Right renal cortex interstitium (tissue), 3 donors: Measurements from ENCODE around the gene PRR7. TPM values are rescaled to one million over a fixed set of nuclear protein-coding genes. Genes with fewer than 3 reads are reported as not detected.

Experiments
- DNase-seq, 3 donors: peaks; one replicate each; pipeline ENCODE4 v3.0.0-alpha.2; 2013; ENCODE audit warnings: low read depth in 3 of 3, low spot score in 2 of 3
- polyA plus RNA-seq, 3 donors: library from polyadenylated mRNA; unstranded; fragments of 120-200 nt; gene quantifications; one replicate each; pipeline ENCODE4 v1.2.1, GENCODE V29; 2013; ENCODE audit not compliant: insufficient read length in 3 of 3

Gene PRR7
- polyA plus RNA-seq, 3 donors: 0.95 to 1.1 (median 0.97) TPM

GRCh38 chr5:177421062-177421798, 25.4 kb upstream of the PRR7 start:
- no peak for DNase-seq

GRCh38 chr5:177423671-177424070, 22.9 kb upstream of the PRR7 start:
- DNase-seq: no peak

GRCh38 chr5:177425196-177425800, 21.3 kb upstream of the PRR7 start:
- no peak for DNase-seq

- peak; percentile 99 to 100 (median 100) for DNase-seq
Observed at GRCh38 chr5:177425801-177426565, 20.6 kb upstream of the PRR7 start.

GRCh38 chr5:177426566-177427210, 19.9 kb upstream of the PRR7 start, which contains the start of gene GRK6:
Gene GRK6 (plus strand): TSS chr5:177426676. CDS start chr5:177426846, 170 bp downstream.
- DNase-seq: no peak

- no peak for DNase-seq
Observed at GRCh38 chr5:177427211-177427822, 19.3 kb upstream of the PRR7 start.

- DNase-seq: no peak
Observed at GRCh38 chr5:177427919-177428573, 18.6 kb upstream of the PRR7 start.

GRCh38 chr5:177428574-177429217, 17.9 kb upstream of the PRR7 start:
- DNase-seq: no peak

GRCh38 chr5:177429248-177430040, 17.2 kb upstream of the PRR7 start:
- no peak for DNase-seq

GRCh38 chr5:177430140-177430951, 16.3 kb upstream of the PRR7 start:
- no peak for DNase-seq

- no peak for DNase-seq
Observed at GRCh38 chr5:177430972-177431316, 15.7 kb upstream of the PRR7 start.

GRCh38 chr5:177431317-177432142, 15.1 kb upstream of the PRR7 start:
- DNase-seq: no peak

GRCh38 chr5:177432143-177432838, 14.3 kb upstream of the PRR7 start:
- no peak for DNase-seq

GRCh38 chr5:177432839-177433657, 13.6 kb upstream of the PRR7 start:
- no peak for DNase-seq

- DNase-seq: no peak
Observed at GRCh38 chr5:177433658-177434217, 12.9 kb upstream of the PRR7 start.
